Dedifferentiated amniotic fluid mesenchymal stem cell (primary cell): ENCODE measurements around the gene SMIM17.
"Not testable (repeated sequence)": the region's sequence is repeated elsewhere in the genome, so short reads cannot be mapped to it uniquely, and the experiment has no call there.

Experiments
- DNase-seq: peaks from one replicate; pipeline ENCODE4 v3.0.0-alpha.2; 2016; ENCODE audit errors: extremely low spot score

The SMIM17 gene

GRCh38 chr19:56660381-56661107 is 17.6 kb downstream of the SMIM17 start:
- no peak for DNase-seq

GRCh38 chr19:56661248-56661647 is 18.3 kb downstream of the SMIM17 start:
- DNase-seq, result no peak

- DNase-seq, result no peak
Measured at GRCh38 chr19:56663931-56664500, 21.1 kb downstream of the SMIM17 start.

- DNase-seq, result no peak
Measured at GRCh38 chr19:56664511-56664910, 21.6 kb downstream of the SMIM17 start.

GRCh38 chr19:56667311-56667870 is 24.4 kb downstream of the SMIM17 start:
- DNase-seq, result no peak

GRCh38 chr19:56668676-56669075 is 25.7 kb downstream of the SMIM17 start:
- DNase-seq, result no peak

GRCh38 chr19:56670401-56670960 is 27.5 kb downstream of the SMIM17 start:
- DNase-seq, result no peak

- no peak for DNase-seq
Measured at GRCh38 chr19:56670961-56671612, 28.1 kb downstream of the SMIM17 start.

GRCh38 chr19:56671613-56671994 is 28.6 kb downstream of the SMIM17 start, which contains the start of gene ZNF835:
Gene ZNF835 (minus strand): TSS chr19:56671757. CDS start chr19:56665198, 6,559 bp downstream.
- DNase-seq, result no peak

GRCh38 chr19:56672610-56673009 is 29.7 kb downstream of the SMIM17 start:
- not testable (repeated sequence) for DNase-seq

GRCh38 chr19:56678205-56678604 is 35.2 kb downstream of the SMIM17 start:
- DNase-seq, result no peak

- DNase-seq, result no peak
Measured at GRCh38 chr19:56681702-56682101, 38.7 kb downstream of the SMIM17 start.

GRCh38 chr19:56683116-56683515 is 40.2 kb downstream of the SMIM17 start:
- no peak for DNase-seq

- DNase-seq, result no peak
Measured at GRCh38 chr19:56687031-56687430, 44.1 kb downstream of the SMIM17 start.

GRCh38 chr19:56689198-56689597 is 46.2 kb downstream of the SMIM17 start:
- DNase-seq, result no peak

GRCh38 chr19:56690670-56691069 is 47.7 kb downstream of the SMIM17 start:
- DNase-seq, result no peak

GRCh38 chr19:56692206-56692895 is 49.4 kb downstream of the SMIM17 start:
- DNase-seq, result no peak

- DNase-seq, result no peak
Measured at GRCh38 chr19:56699552-56699951, 56.6 kb downstream of the SMIM17 start.

- no peak for DNase-seq
Measured at GRCh38 chr19:56701895-56702294, 58.9 kb downstream of the SMIM17 start.

GRCh38 chr19:56705939-56706338 is 63.0 kb downstream of the SMIM17 start:
- no peak for DNase-seq
